ENCODE results near the gene TRPM8.

DNA sequence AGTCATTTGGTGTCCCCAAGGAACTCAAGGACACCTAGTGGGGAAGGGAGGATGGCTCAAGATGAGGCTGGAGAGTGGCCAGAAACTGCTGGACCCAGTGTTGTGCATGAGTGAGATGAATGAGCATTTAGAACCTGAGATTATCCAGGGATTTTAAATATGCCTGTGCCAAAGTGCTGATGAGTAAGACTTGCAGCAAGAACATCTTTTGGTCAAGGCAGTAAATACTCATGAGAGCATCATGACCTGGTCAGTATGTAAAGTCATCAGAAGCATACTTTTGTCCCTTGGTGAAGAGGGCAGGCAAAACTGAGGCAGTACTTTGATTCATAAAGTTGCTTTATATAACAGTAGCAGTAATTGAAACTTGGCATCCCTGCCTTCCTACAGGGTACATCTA, 130.2 kb downstream of the TRPM8 start:
- TF ChIP-seq CTCF (IDR thresholded peaks at IDR 0.05) (no peak), POLR2A (IDR thresholded peaks at IDR 0.05) (no peak), EP300 (IDR thresholded peaks at IDR 0.05) (no peak)

All from ovary (tissue), 3 donors.